Inflammatory macrophage treated with lipopolysaccharide for 4 hours (primary cell): ENCODE results near the gene MT4.

Experiments
- DNase-seq: peaks from one replicate; pipeline ENCODE4 v3.0.0-alpha.2; 2020

Gene MT4

GRCh38 chr16:56564793-56565477 lies at the start of gene MT4:
Gene MT4 (plus strand): TSS chr16:56565073. CDS start chr16:56565129, 56 bp downstream.
- no peak for DNase-seq

- no peak for DNase-seq
Measured at GRCh38 chr16:56515665-56516064, 49.2 kb upstream of the MT4 start.

- DNase-seq = no peak
Measured at GRCh38 chr16:56517206-56517605, 47.7 kb upstream of the MT4 start.

- no peak for DNase-seq
Measured at GRCh38 chr16:56518425-56518824, 46.4 kb upstream of the MT4 start.

- peak; percentile 91 for DNase-seq
Measured at GRCh38 chr16:56519459-56520250, 45.2 kb upstream of the MT4 start, which contains the start of gene BBS2. Gene BBS2 (minus strand): TSS chr16:56520024. CDS start chr16:56519862, 162 bp downstream.

- DNase-seq = no peak
Measured at GRCh38 chr16:56520251-56520577, 44.7 kb upstream of the MT4 start.

- no peak for DNase-seq
Measured at GRCh38 chr16:56525236-56525635, 39.6 kb upstream of the MT4 start.

GRCh38 chr16:56530872-56531271 lies 34.0 kb upstream of the MT4 start:
- no peak for DNase-seq

- DNase-seq = no peak
Measured at GRCh38 chr16:56532714-56533113, 32.2 kb upstream of the MT4 start.

GRCh38 chr16:56534847-56535383 lies 30.0 kb upstream of the MT4 start:
- no peak for DNase-seq

GRCh38 chr16:56538331-56538730 lies 26.5 kb upstream of the MT4 start:
- no peak for DNase-seq

- DNase-seq = no peak
Measured at GRCh38 chr16:56539656-56540055, 25.2 kb upstream of the MT4 start.

- DNase-seq = no peak
Measured at GRCh38 chr16:56542039-56542438, 22.8 kb upstream of the MT4 start.

GRCh38 chr16:56547120-56547948 lies 17.5 kb upstream of the MT4 start:
- no peak for DNase-seq

- no peak for DNase-seq
Measured at GRCh38 chr16:56547949-56548567, 16.8 kb upstream of the MT4 start.

- DNase-seq = no peak
Measured at GRCh38 chr16:56549161-56549560, 15.7 kb upstream of the MT4 start.

- DNase-seq = peak; percentile 28
Measured at GRCh38 chr16:56549744-56550385, 15.0 kb upstream of the MT4 start.

GRCh38 chr16:56551796-56552738 lies 12.8 kb upstream of the MT4 start:
- no peak for DNase-seq

GRCh38 chr16:56554441-56554840 lies 10.4 kb upstream of the MT4 start:
- DNase-seq = no peak

GRCh38 chr16:56558024-56558747 lies 6.7 kb upstream of the MT4 start:
- no peak for DNase-seq
